Activated T-helper 1 cell treated with Interleukin-2 at 50 U/mL for 16 hours (primary cell): ENCODE data around the gene DIABLO.
A peak's percentile ranks its signal among the peaks of the same experiment; 100 is the strongest.
"Not testable (repeated sequence)": the region's sequence is repeated elsewhere in the genome, so short reads cannot be mapped to it uniquely, and the experiment has no call there.

ENCODE experiments used
- DNase-seq: peaks from one replicate; pipeline ENCODE4 v3.0.0-alpha.2; 2020; ENCODE audit warnings: low read depth

DIABLO gene

GRCh38 chr12:122189626-122190475, 36.0 kb downstream of the DIABLO start:
- DNase-seq: no peak

GRCh38 chr12:122187466-122187865, 38.4 kb downstream of the DIABLO start:
- DNase-seq: no peak

- DNase-seq: no peak
These were observed 40.3 kb downstream of the DIABLO start for GRCh38 chr12:122185494-122186082.

GRCh38 chr12:122185079-122185478, 40.8 kb downstream of the DIABLO start:
- DNase-seq: no peak

- DNase-seq: no peak
These were observed 41.3 kb downstream of the DIABLO start for GRCh38 chr12:122184517-122184916.

- no peak for DNase-seq
These were observed 42.3 kb downstream of the DIABLO start for GRCh38 chr12:122183588-122183940.

- DNase-seq: peak; percentile 15
These were observed 42.8 kb downstream of the DIABLO start, which contains the start of gene LRRC43 for GRCh38 chr12:122182887-122183587. LRRC43 (plus strand) TSS chr12:122183123; CDS start chr12:122183145, 22 bp downstream.

GRCh38 chr12:122176473-122176872, 49.4 kb downstream of the DIABLO start:
- not testable (repeated sequence) for DNase-seq

GRCh38 chr12:122174155-122174845, 51.6 kb downstream of the DIABLO start, which contains the start of gene IL31:
IL31 (minus strand) TSS chr12:122174221; CDS start chr12:122174172, 49 bp downstream.
- no peak for DNase-seq

- no peak for DNase-seq
These were observed 53.5 kb downstream of the DIABLO start for GRCh38 chr12:122172262-122172939.

- DNase-seq: no peak
These were observed 54.5 kb downstream of the DIABLO start for GRCh38 chr12:122171399-122171798.

GRCh38 chr12:122168492-122168891, 57.4 kb downstream of the DIABLO start:
- no peak for DNase-seq

- no peak for DNase-seq
These were observed 58.4 kb downstream of the DIABLO start for GRCh38 chr12:122167356-122167925.

- no peak for DNase-seq
These were observed 59.2 kb downstream of the DIABLO start for GRCh38 chr12:122166422-122167349.

- DNase-seq: no peak
These were observed 62.9 kb downstream of the DIABLO start for GRCh38 chr12:122162976-122163375.

GRCh38 chr12:122161682-122162081, 64.2 kb downstream of the DIABLO start:
- DNase-seq: no peak

GRCh38 chr12:122160761-122161160, 65.1 kb downstream of the DIABLO start:
- DNase-seq: no peak

- DNase-seq: no peak
These were observed 66.0 kb downstream of the DIABLO start for GRCh38 chr12:122159882-122160281.

- DNase-seq: no peak
These were observed 67.1 kb downstream of the DIABLO start for GRCh38 chr12:122158700-122159285.
